Measurements from ENCODE around the gene IL2RA.
"Not testable (repeated sequence)": the region's sequence is repeated elsewhere in the genome, so short reads cannot be mapped to it uniquely, and the experiment has no call there.

IL2RA gene

DNA sequence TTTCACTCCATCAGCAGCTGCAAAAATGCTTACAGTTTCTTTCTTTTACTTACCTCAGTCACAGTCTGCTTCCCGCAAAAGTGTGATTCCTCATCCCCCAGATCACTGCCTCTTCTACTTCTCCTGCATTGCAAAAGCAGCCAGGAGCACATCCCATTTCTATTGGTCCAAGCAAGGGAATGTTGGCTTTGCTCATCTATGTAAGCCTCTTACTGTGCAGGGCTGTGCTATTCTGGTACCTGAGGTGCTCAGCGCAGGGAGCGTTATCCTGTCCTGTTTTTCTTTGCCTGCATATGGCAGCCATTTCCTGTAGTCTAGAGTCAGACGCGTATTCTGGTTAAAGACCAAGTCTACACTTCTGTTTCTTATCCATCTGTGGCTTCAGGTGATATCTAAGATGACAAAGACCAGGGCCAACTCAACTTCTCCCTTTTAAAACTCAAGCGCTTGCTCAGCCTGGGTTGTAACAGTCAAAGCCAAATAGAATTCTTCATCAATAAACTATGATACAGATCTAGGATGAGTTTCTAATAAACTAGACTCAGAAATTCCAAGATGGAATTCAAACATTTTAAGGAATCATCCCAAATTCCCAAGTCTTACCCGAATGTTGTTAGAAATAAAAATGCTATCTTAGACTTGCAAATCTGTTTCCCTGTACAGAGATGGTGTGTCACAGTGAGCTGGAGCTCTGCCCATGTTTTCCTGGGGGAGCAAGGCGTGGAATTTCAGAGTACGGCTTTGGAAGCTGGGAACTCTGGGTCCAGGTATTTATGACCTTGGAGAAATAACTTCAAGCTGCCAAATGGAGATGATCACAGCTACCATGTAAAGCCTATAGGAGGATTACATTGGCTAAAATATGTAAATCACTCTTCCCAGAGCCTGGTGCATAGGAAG is 20.6 kb upstream of the IL2RA start:
- no peak for FAIRE-seq

DNA sequence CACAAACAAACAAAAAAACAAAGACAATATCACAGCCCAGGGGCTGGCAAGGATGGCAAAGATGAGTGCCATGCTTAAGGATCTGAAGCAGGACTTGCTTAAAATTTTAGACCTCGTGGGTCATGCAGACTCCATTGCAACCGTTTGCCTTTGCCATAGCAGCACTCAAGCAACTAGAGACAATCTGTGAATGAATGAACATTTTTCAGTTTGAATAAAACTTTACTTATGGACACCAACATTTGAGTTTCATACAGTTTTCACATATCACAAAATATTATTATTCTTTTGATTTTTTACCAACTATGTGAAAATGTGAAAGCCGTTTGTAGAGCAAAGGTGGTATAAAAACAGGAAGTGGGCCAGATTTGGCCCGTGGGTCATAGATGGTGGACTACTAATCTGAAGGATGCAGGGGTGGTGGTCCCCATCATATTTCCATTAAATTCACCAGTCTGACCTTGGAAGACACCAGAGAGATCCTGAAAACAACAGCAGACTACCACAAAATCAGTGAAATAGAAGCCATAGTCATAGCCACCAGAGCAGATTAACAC is 18.3 kb upstream of the IL2RA start:
- FAIRE-seq: no peak

DNA sequence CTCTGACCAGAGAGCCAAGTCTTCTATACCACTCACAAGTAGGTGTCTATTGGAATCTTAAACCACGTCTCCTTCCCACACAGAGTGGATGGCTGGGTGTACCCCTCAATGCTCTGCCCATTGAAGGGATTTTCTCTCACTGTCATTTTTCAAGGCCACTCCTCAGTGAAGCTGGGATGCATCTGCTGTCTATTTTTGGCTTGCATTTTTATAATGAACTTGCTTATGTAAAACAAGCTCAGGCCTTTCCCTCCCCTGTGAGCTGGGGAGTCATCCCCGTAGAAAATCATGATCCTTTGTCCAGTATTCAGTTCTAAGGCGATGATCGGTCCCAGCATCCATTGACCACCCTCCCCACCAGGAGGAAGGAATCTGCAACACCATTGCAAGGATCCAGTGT is 16.9 kb upstream of the IL2RA start:
- FAIRE-seq: no peak

DNA sequence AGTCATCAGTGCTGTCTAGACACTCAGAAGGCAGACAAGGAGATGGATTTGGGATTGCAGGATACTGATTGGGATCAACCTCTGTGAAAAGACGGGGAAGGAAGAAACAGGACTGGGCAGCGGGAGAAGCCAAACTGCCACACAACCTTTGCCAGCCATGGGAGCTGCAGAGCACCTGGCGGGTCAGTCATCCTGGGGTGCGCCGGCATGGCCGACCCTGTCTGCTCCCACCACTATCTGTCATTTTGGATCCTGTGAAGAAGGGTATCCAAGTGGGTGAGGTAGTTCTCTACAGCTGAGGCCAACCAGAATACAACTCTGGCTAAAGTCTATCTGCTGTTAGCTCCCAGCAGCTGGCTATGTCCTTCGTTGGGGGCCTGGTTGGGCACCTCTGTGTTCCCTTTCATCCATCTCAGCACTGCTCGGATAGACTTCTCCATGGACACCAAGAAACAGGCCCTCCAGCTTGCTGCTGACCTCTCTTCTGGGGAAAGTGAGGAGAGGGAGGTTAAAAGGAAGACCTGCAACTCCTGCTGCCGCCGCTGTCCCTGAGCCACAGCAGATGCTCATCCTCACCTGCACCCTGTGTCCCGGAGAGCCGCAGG is 15.0 kb upstream of the IL2RA start:
- no peak for FAIRE-seq

DNA sequence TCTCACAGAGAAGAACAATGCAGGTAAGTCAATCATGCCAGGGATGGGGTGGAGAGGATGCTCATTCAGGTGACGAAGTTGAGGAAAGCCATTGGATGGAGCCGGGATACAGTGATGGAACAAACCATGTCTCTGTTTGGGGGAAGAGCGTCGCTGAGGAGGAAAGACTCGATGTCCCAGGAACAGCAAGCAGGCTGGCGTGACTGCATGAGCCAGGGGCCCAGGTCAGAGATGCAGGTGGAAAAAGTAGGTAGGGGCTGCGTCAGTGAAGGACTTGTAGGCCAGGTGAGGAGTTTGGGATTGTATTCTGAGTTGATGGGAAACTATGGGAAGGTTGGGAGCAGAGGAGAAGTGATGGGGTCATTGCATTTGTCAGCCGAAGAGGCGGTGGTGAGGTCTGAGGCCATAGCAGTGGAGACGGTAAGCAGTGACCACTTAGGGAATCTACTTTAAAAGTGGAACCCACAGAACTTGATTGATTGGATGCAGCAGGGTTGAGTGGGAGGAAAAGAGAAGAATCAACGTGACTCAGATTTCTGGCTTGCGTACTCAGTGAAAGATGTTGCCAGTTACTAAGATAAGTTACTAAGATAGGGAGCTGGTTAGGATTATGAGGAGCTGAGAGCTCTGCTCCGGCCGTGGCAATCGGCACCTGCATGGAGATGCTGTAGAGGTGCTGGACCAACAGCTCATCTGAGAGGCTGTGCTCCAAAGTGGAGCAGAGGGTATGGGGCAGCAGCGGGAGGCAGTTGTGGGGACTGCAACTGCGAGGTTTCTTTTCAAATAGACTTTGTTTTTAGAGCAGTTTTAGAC is 12.5 kb upstream of the IL2RA start:
- no peak for FAIRE-seq

DNA sequence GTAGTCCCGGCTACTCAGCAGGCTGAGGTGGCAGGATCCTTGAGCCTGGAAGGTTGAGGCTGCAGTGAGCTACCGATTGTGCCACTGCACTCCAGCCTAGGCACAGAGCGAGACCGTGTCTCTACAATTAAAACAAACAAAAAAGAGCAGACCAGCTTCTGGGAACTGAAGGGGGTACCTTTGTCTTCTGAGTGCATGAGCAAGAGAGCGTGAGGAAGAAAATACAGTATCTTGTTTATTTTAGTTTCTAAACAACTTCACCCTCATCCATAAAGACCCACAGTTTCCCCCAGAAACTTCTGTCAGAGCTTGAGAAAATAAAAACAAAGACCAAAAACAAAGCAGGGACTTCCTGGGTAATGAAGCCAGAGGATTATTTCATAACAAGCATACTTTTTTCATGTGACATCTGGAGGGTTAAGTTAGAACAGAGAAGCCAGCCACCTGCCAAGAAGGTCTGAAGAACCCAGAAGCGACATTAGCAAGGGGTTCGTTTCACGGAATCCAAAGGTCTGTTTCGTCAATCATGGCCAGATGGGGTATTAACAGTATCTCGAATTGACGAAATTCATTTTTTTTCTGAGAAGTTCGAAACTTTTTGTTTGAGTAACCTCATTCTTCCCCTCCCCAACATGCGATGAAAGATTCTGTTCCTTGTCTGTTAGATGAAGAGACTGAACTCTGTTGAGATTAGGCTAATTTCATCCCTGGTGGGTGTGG is 10.2 kb upstream of the IL2RA start:
- no peak for FAIRE-seq

DNA sequence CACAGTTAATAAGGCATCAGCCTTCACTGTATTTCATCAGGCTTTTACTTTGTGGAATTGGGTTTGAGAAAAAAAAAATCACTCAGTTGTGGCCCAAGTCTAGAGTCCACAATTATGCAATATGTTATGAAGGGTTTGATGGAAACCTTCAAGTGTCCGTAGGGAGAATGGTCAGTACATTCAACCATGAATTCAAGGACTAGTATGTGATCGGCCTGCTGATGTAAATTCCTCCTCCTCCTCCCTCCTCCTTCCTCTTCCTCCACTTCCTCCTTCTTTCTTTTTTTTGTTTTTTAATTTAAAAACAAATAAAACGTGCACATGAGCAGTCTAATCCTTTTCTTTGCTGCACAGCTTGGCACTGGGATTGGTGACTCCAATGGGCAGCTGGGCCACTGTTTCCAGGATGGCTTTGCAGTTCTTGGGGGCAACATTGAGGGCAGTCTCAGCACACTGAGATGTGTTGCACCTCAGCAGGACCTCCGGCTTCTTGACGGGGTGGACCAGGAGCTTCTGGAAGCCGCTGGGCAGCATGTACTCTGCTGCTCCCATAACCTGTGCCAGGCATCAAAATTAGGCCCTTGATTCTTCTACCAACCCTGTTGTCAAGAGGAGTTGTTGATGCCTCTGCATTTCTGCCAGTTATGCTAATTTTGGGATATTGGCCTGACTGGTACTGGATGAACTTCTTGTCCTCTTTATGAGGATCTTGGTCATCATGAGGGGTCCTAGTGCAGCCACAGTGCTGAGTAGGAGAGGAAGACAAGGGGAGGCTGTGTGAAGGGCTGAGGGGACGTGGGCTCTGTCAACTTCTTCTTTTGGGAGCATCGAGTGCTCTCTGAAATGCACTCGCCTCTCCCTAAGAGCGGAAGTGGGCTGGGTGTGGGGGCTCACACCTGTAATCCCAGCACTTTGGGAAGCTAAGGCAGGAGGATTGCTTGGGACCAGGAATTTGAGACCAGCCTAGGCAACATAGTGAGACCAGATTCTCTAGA is 9.3 kb upstream of the IL2RA start:
- no peak for FAIRE-seq

DNA sequence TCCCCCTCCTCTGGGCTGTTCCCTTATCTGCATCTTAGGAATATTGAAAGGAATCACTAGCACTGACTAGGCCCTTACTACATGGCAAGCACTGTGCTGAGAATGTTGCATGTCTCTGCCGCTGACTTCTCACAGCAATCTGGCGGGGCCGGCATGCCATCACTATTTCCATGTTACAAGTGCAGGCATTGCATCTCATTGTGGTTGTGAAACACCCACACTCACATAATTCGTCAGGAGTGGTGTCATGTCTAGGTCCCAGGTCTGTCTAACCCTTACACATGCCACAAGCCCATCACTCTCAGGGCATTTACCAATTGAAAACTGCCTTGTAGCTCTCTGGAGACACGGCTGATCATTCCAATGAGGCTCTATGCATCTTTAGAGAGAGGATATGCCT is 8.5 kb upstream of the IL2RA start:
- no peak for FAIRE-seq

DNA sequence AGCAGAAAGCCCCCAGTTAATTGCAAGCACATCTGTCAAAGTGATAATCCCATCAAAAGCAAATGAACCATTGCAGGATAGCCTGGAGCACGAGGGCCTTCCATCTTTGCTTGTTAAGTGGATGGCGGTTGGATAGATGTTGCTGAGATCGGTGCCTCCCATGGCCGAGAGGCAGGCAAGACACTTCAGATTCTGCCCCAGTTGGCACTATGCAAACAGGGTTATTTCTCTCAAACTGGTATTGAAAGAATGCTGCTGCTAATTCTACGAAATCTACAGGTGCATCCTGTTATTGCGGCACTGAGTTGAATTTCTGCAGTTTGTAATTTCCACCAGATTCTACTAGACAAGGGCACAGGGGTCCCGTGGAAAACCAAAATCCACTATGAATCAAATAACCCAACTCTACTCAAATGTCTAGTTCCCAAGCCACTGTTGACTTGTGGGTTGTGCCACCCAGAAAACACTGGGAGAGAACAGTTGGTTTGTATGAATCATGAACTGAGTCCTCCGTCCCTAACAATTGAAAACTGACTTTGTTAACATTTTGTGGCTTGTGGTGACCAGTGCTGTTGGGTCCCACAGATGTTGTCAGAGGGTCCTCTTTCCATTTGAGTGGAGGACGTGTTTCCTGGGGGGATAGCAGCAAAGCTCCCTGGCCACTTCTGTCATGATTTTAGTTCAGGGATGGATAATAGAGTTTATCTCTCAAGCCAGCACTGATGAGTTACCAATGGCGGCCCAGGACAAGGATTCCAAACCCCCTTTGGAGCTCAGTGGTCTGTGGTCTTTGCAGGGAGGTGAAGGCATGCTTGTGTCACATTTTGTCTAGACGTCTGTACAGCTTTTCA is 7.1 kb upstream of the IL2RA start:
- no peak for FAIRE-seq

DNA sequence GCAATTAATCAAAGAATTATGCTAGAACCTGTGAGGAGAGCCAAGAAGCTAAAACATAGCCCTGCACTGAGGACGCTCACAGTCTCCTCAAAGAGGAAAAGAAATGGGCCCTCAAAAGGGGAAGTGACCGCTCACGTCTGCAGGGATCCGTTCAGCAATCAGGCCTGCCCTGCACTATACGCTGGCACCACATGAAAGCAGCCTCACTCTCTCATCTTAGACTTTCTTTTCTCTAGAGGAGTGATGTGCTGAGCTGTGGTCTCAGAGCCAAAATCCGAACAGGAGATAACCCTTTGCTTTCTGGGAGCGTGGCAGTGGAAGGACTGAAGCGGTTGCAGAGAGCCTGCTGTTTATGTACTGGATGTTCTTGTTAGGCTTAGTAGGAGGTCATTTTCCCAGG is 6.3 kb upstream of the IL2RA start:
- no peak for FAIRE-seq

DNA sequence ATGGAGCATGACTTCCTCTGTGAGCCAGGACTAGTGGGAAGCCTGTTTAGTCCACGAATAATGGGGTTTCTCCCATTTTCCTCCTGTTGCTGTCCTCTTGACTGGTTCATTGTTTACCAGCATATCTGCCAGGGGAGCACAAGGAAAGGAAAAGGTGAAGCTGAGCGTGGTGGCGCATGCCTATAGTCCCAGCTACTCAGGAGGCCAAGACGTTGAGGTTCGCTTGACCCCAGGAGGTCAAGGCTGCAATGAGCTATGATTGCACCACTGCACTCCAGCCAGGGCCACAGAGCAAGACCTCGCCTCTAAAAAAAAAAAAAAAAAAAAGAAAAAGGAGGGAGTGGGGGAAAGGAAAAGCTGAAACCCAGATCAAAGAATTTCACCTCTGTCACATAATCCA is 5.8 kb upstream of the IL2RA start:
- FAIRE-seq: no peak

DNA sequence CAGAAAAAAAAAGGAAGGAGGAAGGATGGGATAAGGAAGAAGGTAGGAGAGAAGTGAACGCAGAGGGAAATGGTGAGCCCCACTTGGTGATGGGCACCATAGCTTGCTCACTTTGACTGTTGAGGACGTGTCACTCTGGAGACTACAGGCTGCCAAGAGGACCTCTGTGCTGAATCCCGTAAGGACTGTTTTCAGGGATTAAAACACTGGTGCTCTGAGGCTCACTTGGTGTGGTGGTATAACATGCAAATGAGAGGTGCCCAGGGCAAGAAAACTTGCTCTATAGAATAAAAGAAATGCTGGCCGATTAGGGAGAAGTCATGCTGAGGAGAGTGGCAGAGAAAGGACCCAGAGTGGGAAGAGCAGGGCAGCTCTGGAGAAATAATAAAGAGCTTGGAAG is 5.3 kb upstream of the IL2RA start:
- FAIRE-seq: no peak

DNA sequence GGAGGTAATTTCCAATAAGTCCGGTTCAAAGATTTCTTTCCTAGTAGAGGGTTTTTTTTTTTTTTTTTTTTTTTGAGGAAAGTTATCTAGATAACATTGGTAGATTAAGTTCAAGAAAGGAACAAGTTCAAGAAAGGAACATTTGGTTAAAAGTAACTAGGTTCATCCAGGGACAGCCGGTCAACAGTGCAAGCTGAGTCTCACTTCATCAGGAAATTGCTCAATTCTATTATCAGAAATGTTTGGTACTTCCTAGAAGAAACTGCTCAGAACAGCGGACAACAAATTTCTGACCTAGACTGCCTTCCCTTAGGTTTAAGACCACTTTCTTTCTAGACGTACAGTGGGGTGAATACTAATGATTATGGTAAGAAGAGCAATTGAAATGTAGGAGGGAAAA is 3.7 kb upstream of the IL2RA start:
- FAIRE-seq: no peak

DNA sequence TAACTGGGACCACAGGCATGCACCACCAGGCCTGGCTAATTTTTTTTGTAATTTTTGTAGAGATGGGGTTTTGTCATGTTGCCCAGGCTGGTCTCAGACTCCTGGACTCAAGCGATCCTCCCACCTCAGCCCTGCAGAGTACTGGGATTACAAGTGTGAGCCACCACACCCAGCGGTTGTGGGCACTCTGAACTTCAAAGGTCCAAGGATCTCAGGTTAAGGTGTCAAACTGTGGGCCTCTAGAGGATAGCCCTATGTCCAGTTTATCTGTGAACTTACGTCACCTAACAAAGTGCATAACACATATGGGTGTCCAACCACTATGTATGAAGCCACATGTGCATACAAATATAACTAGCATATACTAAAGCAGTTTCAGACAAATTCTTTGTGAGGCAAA is 3.2 kb upstream of the IL2RA start:
- no peak for FAIRE-seq

DNA sequence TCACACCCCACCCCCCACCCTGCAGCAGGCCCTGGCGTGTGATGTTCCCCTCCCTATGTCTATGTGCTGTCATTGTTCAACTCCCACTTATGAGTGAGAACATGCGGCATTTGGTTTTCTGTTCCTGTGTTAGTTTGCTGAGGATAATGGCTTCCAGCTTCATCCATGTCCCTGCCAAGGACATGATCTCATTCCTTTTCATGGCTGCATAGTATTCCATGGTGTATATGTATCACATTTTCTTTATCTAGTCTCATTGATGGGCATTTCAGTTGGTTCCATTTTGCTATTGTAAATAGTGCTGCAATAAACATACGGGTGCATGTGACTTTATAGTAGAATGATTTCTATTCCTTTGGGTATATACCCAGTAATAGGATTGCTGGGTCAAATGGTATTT is 2.6 kb upstream of the IL2RA start:
- FAIRE-seq: not testable (repeated sequence)

DNA sequence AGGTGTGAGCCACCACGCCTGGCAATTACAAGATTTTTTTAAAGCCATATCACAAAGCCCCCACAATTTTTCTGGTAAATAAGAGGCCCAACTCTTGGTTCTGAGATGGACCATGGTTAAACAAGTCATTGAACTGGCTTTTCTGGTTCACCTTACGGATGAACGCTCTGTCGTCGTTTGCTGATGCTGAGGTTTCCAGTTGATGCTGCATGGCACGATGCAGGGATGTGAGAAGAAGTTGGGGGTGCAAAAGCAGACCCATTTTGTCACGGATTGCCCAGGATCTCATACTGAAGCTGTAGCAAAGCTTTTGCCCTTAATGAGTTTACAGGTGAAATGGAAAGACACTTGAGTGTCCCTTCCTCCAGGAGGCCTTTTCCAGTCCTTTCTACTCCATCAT is 2.0 kb upstream of the IL2RA start:
- no peak for FAIRE-seq

DNA sequence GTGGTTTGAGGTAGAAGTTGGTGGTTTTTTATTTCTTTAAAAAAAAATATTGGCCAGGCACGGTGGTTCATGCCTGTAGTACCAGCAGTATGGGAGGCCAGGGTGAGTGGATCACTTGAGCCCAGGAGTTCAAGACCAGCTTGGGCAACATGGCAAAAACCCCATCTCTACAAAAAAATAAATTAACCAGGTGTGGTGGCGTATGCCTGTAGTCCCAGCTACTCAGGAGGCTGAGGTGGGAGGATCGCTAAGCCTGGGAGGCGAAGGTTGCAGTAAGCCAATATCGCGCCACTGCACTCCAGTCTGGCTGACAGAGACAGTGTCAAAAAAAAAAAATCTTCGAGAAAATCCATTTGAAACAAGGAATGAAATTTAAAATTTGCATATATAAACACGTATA is 1.1 kb downstream of the IL2RA start:
- no peak for FAIRE-seq

DNA sequence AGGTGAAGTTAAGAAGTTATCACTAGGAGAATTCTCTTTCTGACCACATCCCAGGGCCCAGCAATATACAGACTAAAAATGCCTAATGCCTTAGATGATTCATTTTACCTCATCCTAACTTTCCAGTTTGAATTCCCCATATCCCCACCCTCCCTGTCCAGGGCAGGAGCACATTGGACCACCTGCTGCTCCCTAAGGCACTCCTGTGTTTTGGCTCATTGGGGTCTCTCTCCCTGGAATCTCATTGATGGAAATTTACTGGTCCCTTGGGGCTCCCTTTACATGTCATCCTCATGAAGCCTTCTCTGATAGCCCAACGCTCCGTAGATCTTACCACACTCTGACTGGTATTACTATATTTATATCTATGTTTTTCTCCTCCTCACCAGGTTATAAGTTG is 2.7 kb downstream of the IL2RA start:
- no peak for FAIRE-seq

DNA sequence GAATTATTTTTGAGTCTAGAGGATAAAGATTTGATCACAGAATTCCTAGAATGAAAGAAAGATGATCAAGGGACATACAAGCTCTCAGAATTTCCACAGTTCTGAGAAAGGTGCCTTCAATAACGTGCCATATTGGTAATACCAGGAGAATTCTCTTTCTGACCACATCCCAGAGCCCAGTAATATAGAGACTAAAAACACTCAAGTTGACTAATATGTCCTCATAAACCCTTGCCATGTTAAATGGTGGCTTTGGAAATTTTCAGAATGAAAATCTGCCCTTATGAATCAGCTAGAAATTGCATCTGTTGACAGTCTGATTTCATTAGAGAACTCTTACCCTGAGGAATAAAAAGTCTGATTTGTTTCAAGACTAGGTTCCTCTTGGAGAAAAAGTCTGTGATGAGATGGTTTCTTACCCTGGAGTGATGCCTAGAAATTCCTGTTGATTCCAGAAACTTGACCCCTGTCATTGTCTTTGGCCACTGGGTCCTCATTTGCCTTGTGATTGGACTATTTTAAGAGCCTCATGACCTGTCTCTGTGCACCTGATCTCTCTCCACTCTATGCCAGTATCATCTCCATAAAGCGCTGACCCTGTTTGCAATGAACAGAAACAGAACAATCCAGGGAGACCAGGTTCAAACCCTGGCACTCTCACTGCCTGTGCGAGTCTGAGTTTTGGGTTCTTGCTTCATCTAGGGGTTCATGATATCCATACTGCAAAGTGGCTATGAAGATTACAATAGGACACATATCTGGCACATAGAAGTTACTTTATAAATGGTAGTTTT is 3.3 kb downstream of the IL2RA start:
- no peak for FAIRE-seq
